HG03025 (cell line): ENCODE data around the gene SLC11A2.
A peak's percentile ranks its signal among the peaks of the same experiment; 100 is the strongest.

Source experiments
- ATAC-seq: cut with Tn5 transposase; IDR thresholded peaks from one replicate; pipeline ENCODE4 v1.9.1; 2021; ENCODE audit warnings: mild to moderate bottlenecking, moderate library complexity; ENCODE audit not compliant: unreplicated experiment, low FRiP score

The SLC11A2 gene

GRCh38 chr12:51025836-51026638 is at the start of gene SLC11A2:
Gene SLC11A2, minus strand, starts transcription at chr12:51026384. Its CDS starts 15,656 bp downstream, at chr12:51010728.
- peak; percentile 93 for ATAC-seq

GRCh38 chr12:51075390-51075789 is 49.2 kb upstream of the SLC11A2 start:
- no peak for ATAC-seq

- ATAC-seq = no peak
Observed at GRCh38 chr12:51071663-51072062, 45.5 kb upstream of the SLC11A2 start.

- ATAC-seq = no peak
Observed at GRCh38 chr12:51070004-51070403, 43.8 kb upstream of the SLC11A2 start.

- ATAC-seq = no peak
Observed at GRCh38 chr12:51067771-51068170, 41.6 kb upstream of the SLC11A2 start.

- no peak for ATAC-seq
Observed at GRCh38 chr12:51067229-51067628, 41.0 kb upstream of the SLC11A2 start.

GRCh38 chr12:51065530-51065929 is 39.3 kb upstream of the SLC11A2 start:
- ATAC-seq = no peak

- no peak for ATAC-seq
Observed at GRCh38 chr12:51062631-51063397, 36.6 kb upstream of the SLC11A2 start.

GRCh38 chr12:51059086-51059485 is 32.9 kb upstream of the SLC11A2 start:
- no peak for ATAC-seq

GRCh38 chr12:51056242-51056641 is 30.1 kb upstream of the SLC11A2 start:
- no peak for ATAC-seq

GRCh38 chr12:51055060-51055459 is 28.9 kb upstream of the SLC11A2 start:
- ATAC-seq = no peak

- ATAC-seq = no peak
Observed at GRCh38 chr12:51051787-51052186, 25.6 kb upstream of the SLC11A2 start.

- ATAC-seq = no peak
Observed at GRCh38 chr12:51049525-51049924, 23.3 kb upstream of the SLC11A2 start.

- ATAC-seq = no peak
Observed at GRCh38 chr12:51048661-51049251, 22.6 kb upstream of the SLC11A2 start.

- peak; percentile 92 for ATAC-seq
Observed at GRCh38 chr12:51047655-51048540, 21.7 kb upstream of the SLC11A2 start, which contains the start of gene LETMD1. Gene LETMD1, plus strand, starts transcription at chr12:51048327. Its CDS starts 30 bp downstream, at chr12:51048357.

- no peak for ATAC-seq
Observed at GRCh38 chr12:51036279-51036678, 10.1 kb upstream of the SLC11A2 start.

- no peak for ATAC-seq
Observed at GRCh38 chr12:51033457-51034089, 7.4 kb upstream of the SLC11A2 start.

GRCh38 chr12:51033048-51033447 is 6.9 kb upstream of the SLC11A2 start:
- ATAC-seq = no peak

GRCh38 chr12:51028813-51029150 is 2.6 kb upstream of the SLC11A2 start:
- no peak for ATAC-seq
